OCI-LY3 (cell line): ENCODE data around the gene HOXD13.

Experiments
- EZH2phosphoT487 ChIP-seq: fragments of 200-600 bp; shearing (Covaris generic); IDR thresholded peaks from 2 replicates; pipeline ENCODE4 v1.6.1; 2018; ENCODE audit warnings: antibody characterized with exemption, mixed run types, low read depth
- TF ChIP-seq, protein P1 (sequence below): fragments of 200-600, 300-600 bp; sonication (generic); IDR thresholded peaks from 2 replicates; pipeline ENCODE4 v1.5.1; 2014; ENCODE audit warnings: antibody characterized with exemption, low read length, low read depth

DNA sequence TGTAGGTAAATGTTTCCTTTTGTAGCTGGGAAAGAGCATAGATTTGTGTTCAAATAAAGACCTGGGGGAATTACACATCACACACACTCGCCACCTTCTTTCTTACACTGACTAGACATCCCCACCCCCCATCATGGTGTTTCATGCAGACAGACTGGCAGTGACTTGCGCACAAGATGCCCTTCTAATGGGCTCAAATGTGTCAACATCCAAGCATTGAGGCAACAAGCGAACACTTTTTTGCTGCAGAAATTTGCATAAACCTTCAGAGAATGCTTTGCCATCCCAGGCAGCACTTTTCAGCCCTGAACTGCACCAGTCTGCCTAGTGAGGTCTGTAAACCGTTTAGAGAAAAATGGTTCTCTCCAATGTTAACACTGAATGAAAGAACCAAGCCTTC lies 41.5 kb downstream of the HOXD13 start:
- TF ChIP-seq, protein P1, sequence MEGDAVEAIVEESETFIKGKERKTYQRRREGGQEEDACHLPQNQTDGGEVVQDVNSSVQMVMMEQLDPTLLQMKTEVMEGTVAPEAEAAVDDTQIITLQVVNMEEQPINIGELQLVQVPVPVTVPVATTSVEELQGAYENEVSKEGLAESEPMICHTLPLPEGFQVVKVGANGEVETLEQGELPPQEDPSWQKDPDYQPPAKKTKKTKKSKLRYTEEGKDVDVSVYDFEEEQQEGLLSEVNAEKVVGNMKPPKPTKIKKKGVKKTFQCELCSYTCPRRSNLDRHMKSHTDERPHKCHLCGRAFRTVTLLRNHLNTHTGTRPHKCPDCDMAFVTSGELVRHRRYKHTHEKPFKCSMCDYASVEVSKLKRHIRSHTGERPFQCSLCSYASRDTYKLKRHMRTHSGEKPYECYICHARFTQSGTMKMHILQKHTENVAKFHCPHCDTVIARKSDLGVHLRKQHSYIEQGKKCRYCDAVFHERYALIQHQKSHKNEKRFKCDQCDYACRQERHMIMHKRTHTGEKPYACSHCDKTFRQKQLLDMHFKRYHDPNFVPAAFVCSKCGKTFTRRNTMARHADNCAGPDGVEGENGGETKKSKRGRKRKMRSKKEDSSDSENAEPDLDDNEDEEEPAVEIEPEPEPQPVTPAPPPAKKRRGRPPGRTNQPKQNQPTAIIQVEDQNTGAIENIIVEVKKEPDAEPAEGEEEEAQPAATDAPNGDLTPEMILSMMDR: no peak
- no peak for TF ChIP-seq EZH2phosphoT487
